Activated CD4-positive, CD25-positive, alpha-beta regulatory T cell (primary cell): ENCODE data around the gene REG1A.

Experiments
- DNase-seq, 4 experiments: peaks; one replicate each; lab custom pipeline; 2025; lab: John Stamatoyannopoulos, UW

The REG1A gene

GRCh38 chr2:79125721-79125985 is 5.4 kb downstream of the REG1A start:
- DNase-seq = no peak

- no peak for DNase-seq
Measured at GRCh38 chr2:79128406-79128805, 8.1 kb downstream of the REG1A start.

GRCh38 chr2:79129260-79129659 is 9.0 kb downstream of the REG1A start:
- no peak for DNase-seq

- no peak for DNase-seq
Measured at GRCh38 chr2:79129804-79130203, 9.5 kb downstream of the REG1A start.

- no peak for DNase-seq
Measured at GRCh38 chr2:79131687-79132086, 11.4 kb downstream of the REG1A start.

GRCh38 chr2:79138385-79138784 is 18.1 kb downstream of the REG1A start:
- DNase-seq = no peak

- no peak for DNase-seq
Measured at GRCh38 chr2:79139423-79139822, 19.1 kb downstream of the REG1A start.

GRCh38 chr2:79155826-79156476 is 35.7 kb downstream of the REG1A start:
- no peak for DNase-seq

GRCh38 chr2:79159030-79159429 is 38.7 kb downstream of the REG1A start:
- no peak for DNase-seq

GRCh38 chr2:79159653-79160052 is 39.4 kb downstream of the REG1A start, which contains the start of gene REG3A:
REG3A (minus strand) TSS chr2:79159753; CDS start chr2:79159405, 348 bp downstream.
- DNase-seq = no peak

GRCh38 chr2:79162132-79162531 is 41.8 kb downstream of the REG1A start:
- DNase-seq = no peak

GRCh38 chr2:79162801-79163200 is 42.5 kb downstream of the REG1A start:
- DNase-seq = no peak

GRCh38 chr2:79171348-79171958 is 51.2 kb downstream of the REG1A start:
- no peak for DNase-seq
